Stimulated activated CD8-positive, alpha-beta memory T cell treated with anti-CD3 and anti-CD28 coated beads, Interleukin-2, amount 100 ng/mL, for 48 hours (primary cell): ENCODE measurements around the gene PNLIPRP3.

Source experiments
- DNase-seq, 2 donors: peaks; one replicate each; pipeline ENCODE4 v3.0.0-alpha.2; 2020; ENCODE audit warnings: low read depth in 2 of 2

Gene PNLIPRP3

DNA sequence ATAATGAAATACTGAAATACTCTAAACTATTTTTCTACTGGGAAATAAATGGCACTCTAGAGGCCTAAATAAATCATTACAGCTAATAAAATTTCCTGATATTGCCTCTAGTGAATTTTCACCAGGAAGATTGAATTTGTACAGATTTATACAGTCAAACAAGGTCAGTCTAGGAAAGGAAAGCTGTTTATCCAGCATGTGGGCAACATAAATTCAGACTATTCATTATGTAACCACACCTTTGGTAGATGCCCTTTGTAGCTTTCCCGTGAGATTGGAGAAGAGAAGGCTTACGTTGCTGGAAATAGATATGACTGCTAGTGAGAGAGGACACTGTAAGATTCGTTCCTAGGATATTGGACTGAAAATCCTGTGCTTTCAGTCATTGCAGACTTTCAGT, 82.9 kb downstream of the PNLIPRP3 start:
- DNase-seq = no peak

DNA sequence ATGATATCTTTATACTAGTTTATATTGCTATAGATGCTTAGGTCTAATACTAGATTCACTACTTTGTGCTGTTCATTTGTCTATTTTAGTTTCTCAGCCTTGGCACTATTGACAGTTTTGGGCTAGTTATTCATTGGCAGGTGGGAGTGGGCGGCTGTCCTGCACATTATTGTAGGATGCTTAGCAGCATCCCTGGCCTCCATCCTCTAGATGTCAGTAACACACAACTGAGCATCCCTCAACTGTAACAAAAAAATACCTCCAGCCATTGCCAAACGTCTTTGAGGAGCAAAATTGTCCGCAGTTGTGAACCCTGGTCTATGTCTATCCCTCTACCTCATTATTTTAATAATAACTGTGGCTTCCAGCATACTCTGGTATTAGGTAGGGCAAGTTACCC, 83.7 kb downstream of the PNLIPRP3 start:
- no peak for DNase-seq

DNA sequence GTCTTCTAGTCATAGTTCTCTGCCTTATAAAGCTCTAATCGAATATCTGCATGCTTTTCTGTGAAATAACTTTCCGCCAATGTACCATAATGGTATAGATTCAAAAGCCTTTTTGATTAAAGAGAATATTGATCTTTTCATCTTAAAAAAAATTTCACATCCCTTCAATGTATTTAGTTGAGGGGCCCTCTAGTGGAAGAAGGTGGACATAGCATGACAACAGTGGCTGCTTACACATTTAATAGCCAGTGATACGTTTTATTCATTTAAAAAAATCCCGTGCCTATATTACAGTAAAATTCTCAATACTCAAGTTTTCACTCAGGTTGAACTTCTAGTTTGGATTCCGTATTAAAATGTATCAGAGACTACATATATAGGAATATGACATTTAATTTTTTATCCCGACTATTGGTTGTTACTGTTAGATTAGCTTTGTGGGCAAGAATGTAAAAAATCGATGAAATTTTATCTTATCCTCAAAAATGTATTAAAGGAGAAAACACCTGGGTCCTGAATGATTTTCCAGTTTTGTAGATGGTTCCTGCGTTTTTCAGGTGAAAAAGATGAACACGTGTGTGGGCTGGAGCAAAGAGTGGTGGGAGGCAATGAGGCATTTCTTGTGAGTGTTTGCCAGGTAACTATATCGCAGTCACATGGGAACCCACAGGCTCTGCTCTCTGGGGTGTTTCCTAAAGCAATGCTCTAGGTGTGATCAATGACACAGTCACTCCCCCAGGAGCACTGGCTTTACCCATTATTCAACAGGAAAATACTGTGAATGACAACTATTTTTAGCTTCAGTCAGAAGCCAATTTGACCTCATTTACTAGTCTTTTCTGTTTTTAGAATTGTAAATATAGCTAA, 94.0 kb downstream of the PNLIPRP3 start:
- peak; percentile 0 to 1 for DNase-seq

DNA sequence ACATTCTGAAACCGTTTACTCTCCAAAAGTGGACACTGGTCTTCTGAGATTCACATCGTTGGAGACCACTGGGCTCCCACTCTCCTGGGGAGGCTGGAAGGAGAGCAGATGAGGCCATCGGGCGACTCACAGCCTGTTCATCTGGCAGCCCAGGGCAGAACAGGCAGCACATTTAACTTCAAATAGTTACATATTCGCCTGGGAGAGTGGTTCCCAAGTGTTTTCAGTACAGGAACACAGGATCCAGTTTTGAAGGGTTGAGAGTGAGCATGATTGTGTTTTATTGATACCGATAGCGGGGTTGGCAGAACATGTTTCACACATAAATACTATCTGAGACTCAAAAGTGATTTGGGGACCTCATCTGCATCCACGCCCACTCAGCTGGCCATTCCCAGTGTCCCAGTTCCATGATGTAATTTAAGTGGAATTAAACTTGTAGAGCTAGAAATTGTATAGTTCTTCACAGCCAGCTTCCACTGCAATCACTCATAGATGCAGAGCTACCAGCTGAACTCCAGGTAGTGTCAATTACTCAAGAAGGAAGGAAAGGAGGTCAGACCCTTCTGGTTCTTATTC, 95.2 kb downstream of the PNLIPRP3 start:
- no peak for DNase-seq

DNA sequence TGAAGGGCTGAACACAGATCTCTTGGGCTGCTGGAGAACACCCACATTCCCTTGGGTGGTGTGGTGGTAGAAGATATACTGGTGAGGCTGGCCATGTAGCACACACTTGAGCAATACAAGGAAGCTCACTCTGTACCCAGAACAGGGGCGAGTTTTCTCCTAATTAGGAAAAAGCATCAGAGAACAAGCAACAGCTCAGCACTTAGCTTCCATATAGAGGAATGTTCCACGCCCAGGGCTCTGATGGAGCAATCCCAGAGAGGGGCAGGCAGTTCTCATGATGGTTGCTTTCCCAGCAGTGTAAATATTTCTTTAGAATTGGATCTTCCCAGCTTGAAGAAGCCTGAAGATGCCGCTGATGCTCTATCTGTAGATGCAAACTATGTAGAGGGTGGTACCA, 97.1 kb downstream of the PNLIPRP3 start:
- no peak for DNase-seq

DNA sequence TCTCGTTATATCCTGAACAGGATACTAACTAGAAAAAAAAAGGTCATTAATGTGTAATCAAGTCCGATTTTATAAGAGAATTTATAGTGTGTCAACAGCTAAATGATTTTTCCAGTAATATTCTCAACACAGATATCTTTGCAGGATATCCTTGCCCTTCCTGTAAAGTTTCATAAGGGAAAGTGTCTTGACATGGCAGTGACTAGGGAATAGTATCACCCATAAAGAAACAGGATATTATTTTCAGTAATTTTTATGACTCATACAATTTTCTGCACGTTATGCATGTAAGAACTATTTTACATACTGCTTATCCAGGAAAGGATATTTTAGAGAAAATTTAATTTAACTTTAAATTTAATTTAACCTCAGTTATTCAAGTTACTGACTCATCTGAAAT, 98.6 kb downstream of the PNLIPRP3 start:
- DNase-seq = no peak
